ENCODE data around the gene PCK2. TPM values are rescaled to one million over a fixed set of nuclear protein-coding genes. Genes with fewer than 3 reads are reported as not detected.

PCK2 gene
- total and polyA plus RNA-seq, 12 donors = 4.4 to 37.0 (median 17.8) TPM

DNA sequence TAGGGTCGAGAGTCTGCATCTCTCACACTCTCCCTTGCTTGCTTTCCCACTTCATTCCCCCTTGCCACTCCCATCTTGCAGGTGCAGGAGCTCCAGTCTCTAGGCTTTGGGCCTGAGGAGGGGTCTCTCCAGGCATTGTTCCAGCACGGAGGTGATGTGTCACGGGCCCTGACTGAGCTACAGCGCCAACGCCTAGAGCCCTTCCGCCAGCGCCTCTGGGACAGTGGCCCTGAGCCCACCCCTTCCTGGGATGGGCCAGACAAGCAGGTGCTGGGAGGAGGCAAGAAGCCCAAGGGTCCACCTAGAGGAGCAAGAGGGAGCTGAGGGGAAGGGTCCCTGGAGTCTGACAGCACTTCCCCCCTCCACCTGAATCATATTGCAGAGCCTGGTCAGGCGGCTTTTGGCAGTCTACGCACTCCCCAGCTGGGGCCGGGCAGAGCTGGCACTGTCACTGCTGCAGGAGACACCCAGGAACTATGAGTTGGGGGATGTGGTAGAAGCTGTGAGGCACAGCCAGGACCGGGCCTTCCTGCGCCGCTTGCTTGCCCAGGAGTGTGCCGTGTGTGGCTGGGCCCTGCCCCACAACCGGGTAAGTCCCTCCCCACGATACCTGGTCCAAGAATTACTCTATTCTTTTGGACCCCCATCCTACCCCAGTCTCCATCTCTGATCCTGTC is 57.4 kb downstream of the PCK2 start:
- Histone ChIP-seq H3K4me3 (no peak overlapping the region), H3K27me3 (no peaks in the 10 kb centered on the region), H3K9me3 (replicated peaks in 1 of 3) (no peaks in the 10 kb centered on the region), H3K4me1 (replicated peaks in 1 of 2) (peaks cover 7 to 18% of the 10 kb centered on the region in 2 donors), H3K36me3 (replicated peaks in 1 of 2) (peaks cover 0 to 70% of the 10 kb centered on the region in 2 donors), H3K27ac (no peak overlapping the region)
- DNase-seq = no peak
- no peak for TF ChIP-seq CTCF (IDR thresholded peaks at IDR 0.05)
- no peak for TF ChIP-seq POLR2A (IDR thresholded peaks at IDR 0.05)
- WGBS, 4 donors = 90 to 95% (median 93%) methylated on average over 9 to 16 of the region's 16 CpGs
- intact Hi-C loops (cut with DNase I) = loop anchor here in 1 of 2 donors (10.0 kb wide), 1 partner anchor 87 kb away; no protein-coding TSS in a partner anchor

Small RNA genes within 50 kb of the gene (microRNA-seq; reads per million reads assigned to microRNA genes)
- gene MIR7703 = 0 to 0.45 (median 0) reads per million in 3 donors

Other genes with a start within 250 kb of the PCK2 start
- gene DHRS4, start 140.5 kb upstream of the PCK2 start, total RNA-seq = 10 to 100 TPM; 26.1 to 77.5 (median 47.0) TPM
- gene DHRS4, start 140.5 kb upstream of the PCK2 start, polyA plus RNA-seq = 10 to 100 TPM; 41.0 to 53.3 (median 52.7) TPM
- gene DHRS4L2, start 105.4 kb upstream of the PCK2 start, total RNA-seq = 10 to 100 TPM; 14.8 to 56.4 (median 33.5) TPM
- gene DHRS4L2, start 105.4 kb upstream of the PCK2 start, polyA plus RNA-seq = 10 to 100 TPM; 41.5 to 52.3 (median 45.7) TPM
- 1 to 10 TPM in 2 of 9 donors, under 1 TPM in 6, not detected in 1; 0.17 to 1.1 (median 0.68) TPM for gene CARMIL3, start 42.3 kb upstream of the PCK2 start, total RNA-seq
- gene CARMIL3, start 42.3 kb upstream of the PCK2 start, polyA plus RNA-seq = 1 to 10 TPM in 2 of 3 donors, under 1 TPM in 1; 0.73 to 5.8 (median 1.7) TPM
- 1 to 10 TPM in 1 of 9 donors, under 1 TPM in 1, not detected in 7; 0.97 to 1.4 TPM for gene CPNE6, start 22.7 kb upstream of the PCK2 start, total RNA-seq
- under 1 TPM; 0.07 to 0.22 (median 0.16) TPM for gene CPNE6, start 22.7 kb upstream of the PCK2 start, polyA plus RNA-seq
- 100 to 1,000 TPM in 8 of 9 donors, 10 to 100 TPM in 1; 88.9 to 401 (median 143) TPM for gene DCAF11, start 20.5 kb downstream of the PCK2 start, total RNA-seq
- 10 to 100 TPM; 40.4 to 94.0 (median 42.3) TPM for gene DCAF11, start 20.5 kb downstream of the PCK2 start, polyA plus RNA-seq
- 10 to 100 TPM in 1 of 9 donors, 1 to 10 TPM in 8; 3.3 to 20.2 (median 4.7) TPM for gene NRL, start 20.6 kb downstream of the PCK2 start, total RNA-seq
- gene NRL, start 20.6 kb downstream of the PCK2 start, polyA plus RNA-seq = 1 to 10 TPM; 2.2 to 3.5 (median 3.1) TPM
- 10 to 100 TPM in 4 of 9 donors, 1 to 10 TPM in 5; 6.5 to 15.7 (median 9.7) TPM for gene FITM1, start 36.3 kb downstream of the PCK2 start, total RNA-seq
- 10 to 100 TPM in 2 of 3 donors, 1 to 10 TPM in 1; 4.6 to 25.7 (median 13.4) TPM for gene FITM1, start 36.3 kb downstream of the PCK2 start, polyA plus RNA-seq
- 100 to 1,000 TPM; 208 to 359 (median 277) TPM for gene PSME1, start 41.9 kb downstream of the PCK2 start, total RNA-seq
- 100 to 1,000 TPM; 205 to 386 (median 313) TPM for gene PSME1, start 41.9 kb downstream of the PCK2 start, polyA plus RNA-seq
- 10 to 100 TPM; 22.5 to 65.7 (median 40.5) TPM for gene EMC9, start 47.3 kb downstream of the PCK2 start, total RNA-seq
- gene EMC9, start 47.3 kb downstream of the PCK2 start, polyA plus RNA-seq = 100 to 1,000 TPM in 2 of 3 donors, 10 to 100 TPM in 1; 21.6 to 149 (median 127) TPM
- 100 to 1,000 TPM; 107 to 362 (median 191) TPM for gene PSME2, start 52.3 kb downstream of the PCK2 start, total RNA-seq
- gene PSME2, start 52.3 kb downstream of the PCK2 start, polyA plus RNA-seq = 100 to 1,000 TPM; 388 to 752 (median 687) TPM
- 100 to 1,000 TPM in 1 of 9 donors, 10 to 100 TPM in 8; 32.8 to 165 (median 59.7) TPM for gene RNF31, start 53.2 kb downstream of the PCK2 start, total RNA-seq
- 100 to 1,000 TPM in 2 of 3 donors, 10 to 100 TPM in 1; 59.3 to 351 (median 198) TPM for gene RNF31, start 53.2 kb downstream of the PCK2 start, polyA plus RNA-seq
- gene IRF9, start 67.0 kb downstream of the PCK2 start, total RNA-seq = 100 to 1,000 TPM in 4 of 9 donors, 10 to 100 TPM in 5; 32.4 to 119 (median 98.3) TPM
- 100 to 1,000 TPM; 118 to 151 (median 129) TPM for gene IRF9, start 67.0 kb downstream of the PCK2 start, polyA plus RNA-seq
- gene REC8, start 77.8 kb downstream of the PCK2 start, total RNA-seq = 10 to 100 TPM in 4 of 9 donors, 1 to 10 TPM in 5; 1.3 to 18.5 (median 9.4) TPM
- 100 to 1,000 TPM in 1 of 3 donors, 10 to 100 TPM in 1, 1 to 10 TPM in 1; 3.6 to 111 (median 38.9) TPM for gene REC8, start 77.8 kb downstream of the PCK2 start, polyA plus RNA-seq
- 10 to 100 TPM; 29.7 to 84.9 (median 45.4) TPM for gene IPO4, start 94.5 kb downstream of the PCK2 start, total RNA-seq
- gene IPO4, start 94.5 kb downstream of the PCK2 start, polyA plus RNA-seq = 10 to 100 TPM; 19.1 to 43.2 (median 23.8) TPM
- 100 to 1,000 TPM in 2 of 9 donors, 10 to 100 TPM in 7; 60.0 to 123 (median 90.4) TPM for gene TM9SF1, start 101.1 kb downstream of the PCK2 start, total RNA-seq
- gene TM9SF1, start 101.1 kb downstream of the PCK2 start, polyA plus RNA-seq = 10 to 100 TPM; 43.7 to 67.2 (median 56.1) TPM
- under 1 TPM in 1 of 9 donors, not detected in 8; 0.46 TPM for gene TSSK4, start 111.4 kb downstream of the PCK2 start, total RNA-seq
- gene TSSK4, start 111.4 kb downstream of the PCK2 start, polyA plus RNA-seq = under 1 TPM in 1 of 3 donors, not detected in 2; 0.07 TPM
- gene CHMP4A, start 119.2 kb downstream of the PCK2 start, total RNA-seq = 10 to 100 TPM; 32.9 to 68.6 (median 56.5) TPM
- gene CHMP4A, start 119.2 kb downstream of the PCK2 start, polyA plus RNA-seq = 100 to 1,000 TPM in 2 of 3 donors, 10 to 100 TPM in 1; 71.1 to 118 (median 104) TPM
- 10 to 100 TPM; 20.3 to 53.7 (median 28.6) TPM for gene MDP1, start 121.8 kb downstream of the PCK2 start, total RNA-seq
- 10 to 100 TPM; 32.2 to 40.2 (median 39.4) TPM for gene MDP1, start 121.8 kb downstream of the PCK2 start, polyA plus RNA-seq
- gene NEDD8, start 138.1 kb downstream of the PCK2 start, total RNA-seq = 100 to 1,000 TPM; 154 to 454 (median 216) TPM
- 100 to 1,000 TPM; 136 to 448 (median 215) TPM for gene NEDD8, start 138.1 kb downstream of the PCK2 start, polyA plus RNA-seq
- gene GMPR2, start 138.6 kb downstream of the PCK2 start, total RNA-seq = 100 to 1,000 TPM in 8 of 9 donors, 10 to 100 TPM in 1; 92.5 to 188 (median 131) TPM
- gene GMPR2, start 138.6 kb downstream of the PCK2 start, polyA plus RNA-seq = 100 to 1,000 TPM in 1 of 3 donors, 10 to 100 TPM in 2; 70.6 to 103 (median 98.0) TPM
- gene TINF2, start 148.3 kb downstream of the PCK2 start, total RNA-seq = 100 to 1,000 TPM in 5 of 9 donors, 10 to 100 TPM in 4; 76.3 to 216 (median 101) TPM
- 100 to 1,000 TPM in 2 of 3 donors, 10 to 100 TPM in 1; 57.8 to 179 (median 103) TPM for gene TINF2, start 148.3 kb downstream of the PCK2 start, polyA plus RNA-seq
- gene TGM1, start 168.9 kb downstream of the PCK2 start, total RNA-seq = 1 to 10 TPM in 3 of 9 donors, under 1 TPM in 5, not detected in 1; 0.28 to 1.4 (median 0.88) TPM
- 1 to 10 TPM in 2 of 3 donors, under 1 TPM in 1; 0.44 to 2.7 (median 2.2) TPM for gene TGM1, start 168.9 kb downstream of the PCK2 start, polyA plus RNA-seq
- 10 to 100 TPM; 26.0 to 40.0 (median 32.3) TPM for gene RABGGTA, start 177.3 kb downstream of the PCK2 start, total RNA-seq
- 100 to 1,000 TPM in 1 of 3 donors, 10 to 100 TPM in 2; 15.7 to 124 (median 90.7) TPM for gene RABGGTA, start 177.3 kb downstream of the PCK2 start, polyA plus RNA-seq
- 10 to 100 TPM; 11.4 to 68.1 (median 36.1) TPM for gene DHRS1, start 205.5 kb downstream of the PCK2 start, total RNA-seq
- 10 to 100 TPM; 19.8 to 38.7 (median 37.6) TPM for gene DHRS1, start 205.5 kb downstream of the PCK2 start, polyA plus RNA-seq
- gene NOP9, start 205.5 kb downstream of the PCK2 start, total RNA-seq = 10 to 100 TPM in 8 of 9 donors, 1 to 10 TPM in 1; 9.2 to 28.2 (median 18.2) TPM
- 10 to 100 TPM in 2 of 3 donors, 1 to 10 TPM in 1; 9.1 to 21.1 (median 16.8) TPM for gene NOP9, start 205.5 kb downstream of the PCK2 start, polyA plus RNA-seq
- 10 to 100 TPM; 16.4 to 80.3 (median 40.5) TPM for gene CIDEB, start 213.7 kb downstream of the PCK2 start, total RNA-seq
- gene CIDEB, start 213.7 kb downstream of the PCK2 start, polyA plus RNA-seq = 10 to 100 TPM; 17.5 to 73.7 (median 37.4) TPM
- gene LTB4R2, start 215.8 kb downstream of the PCK2 start, total RNA-seq = 10 to 100 TPM in 2 of 9 donors, 1 to 10 TPM in 6, under 1 TPM in 1; 0.42 to 11.1 (median 4.2) TPM
- 1 to 10 TPM in 2 of 3 donors, under 1 TPM in 1; 0.57 to 2.7 (median 1.8) TPM for gene LTB4R2, start 215.8 kb downstream of the PCK2 start, polyA plus RNA-seq
- gene LTB4R, start 217.2 kb downstream of the PCK2 start, total RNA-seq = 10 to 100 TPM in 5 of 9 donors, 1 to 10 TPM in 4; 1.4 to 21.0 (median 11.0) TPM
- gene LTB4R, start 217.2 kb downstream of the PCK2 start, polyA plus RNA-seq = 10 to 100 TPM in 2 of 3 donors, 1 to 10 TPM in 1; 9.4 to 30.2 (median 17.5) TPM
- gene ADCY4, start 240.8 kb downstream of the PCK2 start, total RNA-seq = 10 to 100 TPM in 5 of 9 donors, 1 to 10 TPM in 4; 3.9 to 34.0 (median 12.5) TPM
- 10 to 100 TPM in 2 of 3 donors, 1 to 10 TPM in 1; 4.5 to 70.1 (median 45.8) TPM for gene ADCY4, start 240.8 kb downstream of the PCK2 start, polyA plus RNA-seq
- gene RIPK3, start 245.7 kb downstream of the PCK2 start, total RNA-seq = 10 to 100 TPM in 1 of 9 donors, 1 to 10 TPM in 6, under 1 TPM in 2; 0.50 to 10.4 (median 3.6) TPM
- gene RIPK3, start 245.7 kb downstream of the PCK2 start, polyA plus RNA-seq = 1 to 10 TPM; 1.5 to 8.0 (median 4.6) TPM

Data from adrenal gland (tissue), 12 donors.